Natural killer cell treated with Interleukin-12 subunit alpha and Interleukin-12 subunit beta and Interleukin-15 and Interleukin-18, amount 100 ng/mL, for 72 hours (primary cell): Measurements from ENCODE around the gene SGMS1. TPM values are rescaled to one million over a fixed set of nuclear protein-coding genes. Genes with fewer than 3 reads are reported as not detected.
"Not testable (repeated sequence)": the region's sequence is repeated elsewhere in the genome, so short reads cannot be mapped to it uniquely, and the experiment has no call there.

Experiments used
- ATAC-seq, 2 donors: fragments of 150-1000 bp; cut with Tn5 transposase in 1 of 2; sonication (Bioruptor Pico), chemical (Tn5 transposase) in 1 of 2; 2 replicates each; pipeline ENCODE4 v1.10.0; 2021
- DNase-seq: peaks from one replicate; pipeline ENCODE4 v3.0.0; 2022; ENCODE audit warnings: low spot score
- H3K27ac Mint-ChIP-seq, 2 donors: 1 replicate in 1 of 2; 2 replicates in 1 of 2; pipeline ENCODE4 v1.8.0; 2022; ENCODE audit warnings: mixed read lengths in 2 of 2, mild to moderate bottlenecking in 1 of 2, moderate library complexity in 1 of 2
- H3K27me3 Mint-ChIP-seq, 2 donors: 1 replicate in 1 of 2; 2 replicates in 1 of 2; pipeline ENCODE4 v1.8.0; 2022; ENCODE audit warnings: mixed read lengths in 2 of 2
- H3K36me3 Mint-ChIP-seq: one replicate; pipeline ENCODE4 v1.8.0; 2022; ENCODE audit warnings: mixed read lengths
- H3K4me1 Mint-ChIP-seq, 2 donors: 1 replicate in 1 of 2; 2 replicates in 1 of 2; pipeline ENCODE4 v1.8.0; 2022; ENCODE audit warnings: low read depth in 2 of 2, mixed read lengths in 2 of 2, mild to moderate bottlenecking in 1 of 2
- H3K4me3 Mint-ChIP-seq: one replicate; pipeline ENCODE4 v1.8.0; 2022; ENCODE audit warnings: mixed read lengths
- H3K9me3 Mint-ChIP-seq: 2 replicates; pipeline ENCODE4 v1.8.0; 2022; ENCODE audit warnings: mixed read lengths
- total RNA-seq, 2 donors: library from RNA; stranded (reverse); gene quantifications; one replicate each; pipeline ENCODE4 v1.2.3, GENCODE V29; 2022

The SGMS1 gene
- total RNA-seq, 2 donors from 2014 or later: 31.6 to 49.0 TPM

DNA sequence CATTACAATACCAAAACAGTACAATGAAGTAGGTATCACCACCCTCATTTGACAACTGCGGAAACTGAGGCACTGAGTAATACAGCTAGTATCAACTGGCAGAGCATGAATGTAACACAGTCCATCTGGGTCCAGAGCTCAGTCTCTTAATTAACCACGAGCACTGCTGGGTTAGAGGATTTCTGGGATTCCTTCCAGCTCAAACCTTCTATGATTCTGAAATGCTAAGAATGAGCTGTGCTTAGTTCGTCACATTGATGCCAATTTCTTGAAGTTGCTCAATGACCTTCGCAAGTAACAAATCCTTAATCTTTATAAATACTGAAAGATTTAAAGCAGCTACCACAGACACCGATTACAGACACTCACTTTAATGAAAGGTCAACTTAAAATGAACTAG is 62.5 kb downstream of the SGMS1 start:
- DNase-seq (no peak), ATAC-seq (no peak)
- Mint-ChIP-seq H3K4me3 (no peak overlapping the region), H3K27me3 (no peaks in the 10 kb centered on the region), H3K27ac (no peak overlapping the region), H3K9me3 (no peaks in the 10 kb centered on the region), H3K4me1 (peaks cover 2 to 7% of the 10 kb centered on the region in 2 donors), H3K36me3 (no peaks in the 10 kb centered on the region)

DNA sequence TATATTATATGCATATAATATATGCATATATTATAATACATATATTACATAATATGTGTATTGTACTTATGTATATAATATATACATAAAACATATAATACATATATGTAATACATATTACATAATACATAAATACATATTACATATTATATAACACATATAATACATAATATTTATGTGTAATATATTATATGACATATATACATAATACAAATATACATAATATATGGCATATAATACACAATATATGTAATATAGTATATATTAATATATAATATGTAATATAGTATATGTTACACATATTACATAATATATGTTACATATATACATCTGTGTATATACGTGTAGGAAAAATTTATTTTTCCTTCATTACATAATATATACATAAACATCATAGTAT is 63.4 kb downstream of the SGMS1 start:
- Mint-ChIP-seq H3K4me1 (peaks cover 5 to 7% of the 10 kb centered on the region in 2 donors), H3K4me3 (no peak overlapping the region), H3K36me3 (no peaks in the 10 kb centered on the region), H3K9me3 (no peaks in the 10 kb centered on the region), H3K27me3 (no peaks in the 10 kb centered on the region), H3K27ac (no peak overlapping the region)
- ATAC-seq (no peak), DNase-seq (no peak)

DNA sequence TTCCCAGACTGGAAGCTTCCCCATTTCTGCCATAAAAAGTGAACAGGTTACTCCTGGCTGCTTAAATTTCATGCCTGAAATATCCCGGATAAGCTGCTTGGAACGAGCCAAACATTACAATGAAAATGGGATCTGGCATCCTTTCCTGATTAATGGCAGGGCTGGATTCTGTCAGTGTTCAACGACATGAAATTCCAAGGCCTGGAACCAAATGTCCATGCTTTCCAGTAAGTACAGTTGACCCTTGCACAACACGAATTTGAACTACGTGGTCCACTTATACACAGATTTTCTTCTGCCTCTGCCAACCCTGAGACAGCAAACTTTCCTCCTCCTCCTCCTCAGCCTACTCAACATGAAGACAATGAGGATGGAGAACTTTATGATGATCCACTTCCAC is 65.4 kb downstream of the SGMS1 start:
- H3K4me3 Mint-ChIP-seq: no peak overlapping the region
- no peak for ATAC-seq
- peaks cover 0 to 14% of the 10 kb centered on the region in 2 donors for H3K4me1 Mint-ChIP-seq
- no peaks in the 10 kb centered on the region for H3K36me3 Mint-ChIP-seq
- no peaks in the 10 kb centered on the region for H3K9me3 Mint-ChIP-seq
- no peak for DNase-seq
- no peaks in the 10 kb centered on the region for H3K27me3 Mint-ChIP-seq
- no peak overlapping the region for H3K27ac Mint-ChIP-seq

DNA sequence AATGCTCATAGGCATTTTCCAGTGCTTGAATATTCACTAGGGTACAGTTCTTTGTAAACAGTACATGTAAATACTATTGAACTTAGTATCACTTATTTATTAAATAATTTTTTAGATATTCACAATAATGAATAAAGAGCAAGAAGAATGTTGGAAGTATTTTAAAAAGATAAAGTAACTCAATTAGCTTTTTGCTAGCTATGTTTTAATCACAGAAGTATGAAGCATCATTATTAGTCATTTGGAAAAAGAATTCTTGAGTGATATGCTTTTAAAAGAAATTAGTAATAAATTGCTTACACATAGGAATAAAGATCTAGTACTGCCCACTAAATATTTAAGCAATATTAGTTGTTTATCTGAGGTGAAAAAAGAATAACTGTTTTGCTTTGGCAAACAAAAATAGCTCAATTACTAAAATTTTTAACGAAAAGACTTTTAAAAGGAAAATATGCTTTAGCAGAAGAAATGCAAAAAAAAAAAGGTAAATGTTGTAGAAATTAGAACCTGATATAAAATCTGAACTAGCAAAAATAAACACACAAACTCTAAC is 66.5 kb downstream of the SGMS1 start:
- no peaks in the 10 kb centered on the region for H3K9me3 Mint-ChIP-seq
- H3K27ac Mint-ChIP-seq: no peak overlapping the region
- H3K4me3 Mint-ChIP-seq: no peak overlapping the region
- peaks cover 7 to 22% of the 10 kb centered on the region in 2 donors for H3K4me1 Mint-ChIP-seq
- no peaks in the 10 kb centered on the region for H3K27me3 Mint-ChIP-seq
- ATAC-seq (no peak), DNase-seq (no peak)
- H3K36me3 Mint-ChIP-seq: no peaks in the 10 kb centered on the region

DNA sequence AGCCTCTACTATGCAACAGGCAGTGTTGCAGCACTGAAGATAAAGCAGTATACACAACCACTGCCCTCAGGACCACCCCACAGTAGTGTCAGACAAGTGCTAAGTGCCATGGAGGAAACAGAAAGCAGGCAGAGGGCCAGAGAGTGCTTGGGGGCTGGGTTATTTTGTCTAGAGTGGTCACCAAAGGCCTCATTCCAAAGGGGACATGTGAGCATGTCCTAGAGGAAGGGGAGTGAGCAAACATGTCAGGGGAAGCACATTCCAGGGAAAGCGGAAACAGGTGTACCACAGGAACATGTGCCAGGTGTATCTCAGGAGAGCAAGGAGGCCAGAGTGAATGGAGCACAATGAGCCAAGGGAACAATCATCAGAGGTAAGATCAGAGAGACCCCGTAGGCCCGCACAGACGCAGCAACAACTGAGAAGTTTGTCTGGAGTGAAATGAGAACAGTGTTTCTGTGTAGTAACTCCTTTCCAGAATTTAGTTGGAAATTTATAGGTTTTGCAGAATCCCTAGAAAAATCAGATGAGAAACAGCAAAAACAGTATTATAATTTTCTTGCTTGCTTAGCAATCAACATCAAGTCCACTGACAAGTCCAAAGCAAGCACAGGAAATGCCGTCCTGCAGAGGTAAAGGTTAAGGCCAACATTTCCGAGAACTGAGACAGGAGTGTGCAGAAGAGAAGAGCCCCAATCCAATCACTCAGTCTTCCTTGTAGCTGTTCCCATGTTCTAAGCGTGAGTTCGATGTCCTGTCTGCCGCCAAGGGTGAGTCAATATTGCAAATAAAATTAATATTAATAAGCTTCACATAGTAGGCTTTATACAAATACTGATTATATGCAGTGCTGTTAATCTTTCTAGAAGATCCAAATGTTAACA is 67.3 kb downstream of the SGMS1 start:
- Mint-ChIP-seq H3K4me3 (no peak overlapping the region), H3K27ac (no peak overlapping the region), H3K27me3 (no peaks in the 10 kb centered on the region), H3K36me3 (no peaks in the 10 kb centered on the region), H3K9me3 (no peaks in the 10 kb centered on the region), H3K4me1 (peaks cover 7 to 22% of the 10 kb centered on the region in 2 donors)
- DNase-seq: no peak
- no peak for ATAC-seq

DNA sequence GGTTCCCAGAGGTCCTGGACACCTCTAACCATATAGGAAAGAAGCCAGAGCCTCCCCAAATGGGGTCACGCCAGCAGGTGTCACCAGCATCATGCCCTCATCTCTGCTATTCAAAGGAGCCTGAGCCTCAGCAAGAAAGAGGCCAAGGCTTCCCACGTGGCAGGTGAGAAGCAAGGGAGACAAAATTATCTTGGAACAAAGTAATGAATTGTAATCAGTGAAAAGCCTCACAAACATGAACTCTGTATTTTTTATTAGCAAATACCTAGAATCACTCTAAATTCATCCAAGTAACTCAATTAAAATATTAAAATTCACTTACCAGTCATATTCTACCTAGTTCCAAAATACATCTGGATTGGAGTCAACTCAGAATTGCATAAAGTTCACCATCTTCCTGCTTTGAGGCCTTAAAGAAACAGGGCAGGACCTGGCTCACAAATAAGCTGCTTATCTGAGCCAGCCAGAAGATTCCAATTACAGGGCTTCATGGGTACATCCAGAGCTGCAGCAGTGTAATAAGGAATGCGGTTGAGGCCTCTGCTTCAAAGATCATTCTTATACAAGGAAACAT is 68.7 kb downstream of the SGMS1 start:
- H3K27ac Mint-ChIP-seq: no peak overlapping the region
- no peaks in the 10 kb centered on the region for H3K27me3 Mint-ChIP-seq
- ATAC-seq: no peak
- no peaks in the 10 kb centered on the region for H3K36me3 Mint-ChIP-seq
- peaks cover 13 to 22% of the 10 kb centered on the region in 2 donors for H3K4me1 Mint-ChIP-seq
- no peak for DNase-seq
- no peaks in the 10 kb centered on the region for H3K9me3 Mint-ChIP-seq
- no peak overlapping the region for H3K4me3 Mint-ChIP-seq

DNA sequence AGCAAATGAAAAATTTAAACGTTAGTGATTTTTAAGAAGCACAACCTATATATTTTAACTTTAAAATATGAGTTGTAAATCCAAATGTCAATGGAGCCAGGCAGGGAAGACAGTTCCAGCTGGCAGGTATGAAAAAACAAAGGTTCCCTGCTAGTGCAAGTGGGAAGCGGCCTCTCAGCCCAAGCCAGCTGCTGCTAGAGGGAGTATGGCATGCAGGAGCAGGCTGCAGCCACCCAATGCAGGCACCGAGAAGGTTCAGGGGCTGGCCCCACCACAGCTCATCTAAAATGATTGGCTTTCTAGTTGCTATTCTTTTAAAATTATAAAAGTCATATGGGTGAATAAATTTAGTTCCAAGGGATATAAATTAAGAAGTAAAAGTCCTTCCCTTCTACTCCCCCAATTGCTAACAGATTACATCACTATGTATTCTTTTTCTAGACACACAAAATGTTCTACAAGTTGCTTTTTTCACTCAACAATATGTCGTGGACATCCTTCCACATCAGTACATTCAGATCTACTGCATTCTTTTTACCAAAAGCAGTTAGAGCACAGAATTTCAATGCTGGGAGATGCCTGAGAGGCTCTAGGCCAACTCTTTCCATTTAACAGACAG is 69.3 kb downstream of the SGMS1 start:
- ATAC-seq (no peak), DNase-seq (no peak)
- Mint-ChIP-seq H3K36me3 (no peaks in the 10 kb centered on the region), H3K27ac (no peak overlapping the region), H3K4me1 (peaks cover 14 to 22% of the 10 kb centered on the region in 2 donors), H3K9me3 (no peaks in the 10 kb centered on the region), H3K4me3 (no peak overlapping the region), H3K27me3 (no peaks in the 10 kb centered on the region)

DNA sequence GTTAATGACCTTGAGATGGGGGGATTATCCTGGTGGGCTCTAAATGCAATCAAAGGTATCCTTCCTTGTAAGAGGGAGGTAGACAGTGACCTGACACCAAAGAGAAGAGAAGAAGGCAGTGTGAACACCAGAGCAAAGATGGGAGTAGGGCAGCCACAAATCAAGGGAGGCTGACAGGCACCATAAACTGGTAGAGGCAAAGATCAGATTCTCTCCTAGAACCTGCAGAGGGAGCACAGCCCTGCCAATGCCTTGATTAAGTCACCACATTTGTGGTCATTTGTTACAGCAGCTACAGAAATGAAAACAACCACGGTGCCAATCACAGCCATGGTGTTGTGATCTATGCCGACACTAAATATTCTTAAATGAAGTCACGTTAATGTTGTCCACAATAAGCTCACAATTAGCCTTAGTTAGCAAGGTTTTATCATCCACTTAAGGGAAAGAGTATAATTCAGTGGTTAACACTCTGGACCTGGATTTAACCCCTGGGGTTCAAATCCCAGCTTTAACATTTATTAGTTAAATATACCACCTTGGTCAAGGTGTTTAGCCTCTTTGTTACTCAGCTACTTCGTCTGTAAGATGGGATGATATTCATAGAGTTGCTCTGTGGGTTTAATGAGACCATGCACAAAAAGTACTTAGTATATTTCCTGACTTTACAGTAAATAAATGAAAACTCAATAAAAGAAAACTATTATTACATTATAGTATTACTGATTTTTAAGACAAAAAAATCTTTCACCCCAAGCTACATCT is 70.8 kb downstream of the SGMS1 start:
- peaks cover 6% of the 10 kb centered on the region for H3K36me3 Mint-ChIP-seq
- H3K27me3 Mint-ChIP-seq: no peaks in the 10 kb centered on the region
- ATAC-seq (peak; percentile 80 to 92), DNase-seq (no peak)
- H3K4me1 Mint-ChIP-seq: peaks cover 26 to 37% of the 10 kb centered on the region in 2 donors
- peak overlapping the region in 1 of 2 donors; percentile 20 for H3K27ac Mint-ChIP-seq
- no peaks in the 10 kb centered on the region for H3K9me3 Mint-ChIP-seq
- peak overlapping the region; percentile 22 for H3K4me3 Mint-ChIP-seq

DNA sequence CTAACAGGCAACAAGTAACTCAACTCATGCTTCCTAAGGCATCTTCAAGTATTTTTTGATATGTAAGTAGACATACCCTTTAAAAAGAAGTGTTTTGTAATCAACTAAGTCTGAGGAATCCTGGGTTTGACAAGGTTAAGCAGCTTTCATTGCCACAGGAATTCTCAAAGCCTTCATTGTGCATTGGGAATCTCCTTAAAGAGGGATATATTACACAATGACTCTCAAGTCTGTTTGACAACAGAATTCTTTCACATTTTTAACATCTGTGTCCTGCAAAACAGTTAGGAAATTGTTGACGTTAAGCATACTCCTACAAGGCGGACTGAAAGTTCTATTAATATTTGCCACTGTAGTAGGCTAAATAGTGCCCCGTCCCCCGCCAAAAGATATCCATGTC is 71.4 kb downstream of the SGMS1 start:
- Mint-ChIP-seq H3K9me3 (no peaks in the 10 kb centered on the region), H3K4me1 (peaks cover 32 to 38% of the 10 kb centered on the region in 2 donors), H3K4me3 (peak overlapping the region; percentile 22), H3K36me3 (peaks cover 12% of the 10 kb centered on the region), H3K27ac (peak overlapping the region in 1 of 2 donors; percentile 20), H3K27me3 (no peaks in the 10 kb centered on the region)
- no peak for ATAC-seq
- no peak for DNase-seq

DNA sequence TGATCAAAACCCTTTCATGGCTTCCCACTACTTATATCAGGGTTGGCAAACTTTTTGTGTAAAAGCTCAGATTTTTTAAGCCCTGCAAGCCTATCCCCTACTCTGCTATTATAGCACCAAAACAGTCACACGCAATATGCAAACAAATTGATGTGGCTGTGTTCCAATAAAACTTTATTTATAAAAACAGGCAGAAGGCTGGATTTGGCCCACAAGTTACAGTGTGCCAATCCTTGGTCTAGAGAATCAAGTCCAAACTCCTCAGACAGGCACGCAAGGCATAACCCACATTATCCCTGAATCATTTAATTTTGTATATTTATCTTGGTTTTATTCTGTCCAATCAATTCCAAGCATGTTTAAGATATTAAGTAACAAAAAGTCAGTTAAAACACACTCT is 71.9 kb downstream of the SGMS1 start:
- Mint-ChIP-seq H3K4me3 (no peak overlapping the region), H3K27ac (no peak overlapping the region), H3K9me3 (no peaks in the 10 kb centered on the region), H3K36me3 (peaks cover 16% of the 10 kb centered on the region), H3K4me1 (peaks cover 34 to 38% of the 10 kb centered on the region in 2 donors), H3K27me3 (no peaks in the 10 kb centered on the region)
- ATAC-seq (no peak), DNase-seq (no peak)

DNA sequence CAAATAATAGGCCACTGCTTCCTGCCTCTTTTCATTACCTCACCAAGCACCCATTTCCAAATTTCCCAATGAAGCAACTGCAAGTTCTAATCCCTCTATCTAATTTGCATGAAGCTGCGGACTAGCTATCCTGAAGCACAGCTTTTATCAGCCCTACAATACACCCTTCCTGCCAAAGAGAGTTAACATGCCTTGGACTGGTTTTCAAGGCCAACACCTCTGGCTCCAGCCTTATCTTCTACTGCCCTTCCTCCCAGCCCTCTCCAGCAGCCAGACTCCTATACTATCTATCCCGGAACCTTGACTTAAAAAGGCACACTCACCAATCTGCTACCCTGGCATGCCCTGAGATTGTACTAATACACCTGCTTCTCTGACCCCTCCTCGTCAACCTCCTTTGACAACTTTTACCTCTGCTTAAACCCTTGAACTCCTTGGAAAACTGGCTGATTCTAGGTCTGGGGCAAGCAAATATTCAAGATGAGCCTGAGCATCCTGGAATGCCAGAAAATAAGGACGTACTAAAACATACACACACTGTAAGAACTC is 73.4 kb downstream of the SGMS1 start:
- no peak for DNase-seq
- Mint-ChIP-seq H3K27me3 (no peaks in the 10 kb centered on the region), H3K4me3 (no peak overlapping the region), H3K4me1 (peaks cover 39 to 42% of the 10 kb centered on the region in 2 donors), H3K27ac (no peak overlapping the region), H3K36me3 (peaks cover 18% of the 10 kb centered on the region), H3K9me3 (no peaks in the 10 kb centered on the region)
- ATAC-seq: no peak

DNA sequence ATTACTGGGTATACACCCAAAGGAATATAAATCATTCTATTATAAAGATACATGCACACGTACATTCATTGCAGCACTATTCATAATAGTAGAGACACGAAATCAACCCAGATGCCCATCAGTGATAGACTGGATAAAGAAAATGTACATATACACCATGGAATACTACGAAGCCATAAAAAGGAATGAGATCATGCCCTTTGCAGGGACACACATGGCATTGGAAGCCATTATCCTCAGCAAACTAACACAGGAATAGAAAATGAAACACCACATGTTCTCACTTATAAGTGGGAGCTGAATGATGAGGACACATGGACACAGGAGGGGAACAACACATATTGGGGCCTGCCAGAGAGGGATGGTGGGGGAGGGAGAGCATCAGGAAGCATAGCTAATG is 74.6 kb downstream of the SGMS1 start:
- not testable (repeated sequence) for H3K4me3 Mint-ChIP-seq, H3K9me3 Mint-ChIP-seq, ATAC-seq, DNase-seq, H3K27me3 Mint-ChIP-seq, H3K27ac Mint-ChIP-seq
- Mint-ChIP-seq H3K36me3 (peaks cover 18% of the 10 kb centered on the region), H3K4me1 (peaks cover 49 to 52% of the 10 kb centered on the region in 2 donors)

DNA sequence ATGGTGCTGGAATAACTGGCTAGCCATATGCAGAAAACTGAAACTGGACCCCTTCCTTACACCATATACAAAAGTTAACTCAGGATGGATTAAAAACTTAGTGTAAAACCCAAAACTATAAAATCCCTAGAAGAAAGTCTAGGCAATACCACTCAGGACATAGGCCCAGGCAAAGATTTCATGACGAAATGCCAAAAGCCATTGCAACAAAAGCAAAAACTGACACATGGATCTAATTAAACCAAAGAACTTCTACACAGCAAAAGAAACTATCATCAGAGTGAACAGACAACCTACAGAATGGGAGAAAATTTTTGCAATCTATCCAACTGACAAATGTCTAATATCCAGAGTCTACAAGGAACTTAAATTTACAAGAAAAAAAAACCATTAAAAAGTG is 75.3 kb downstream of the SGMS1 start:
- H3K4me3 Mint-ChIP-seq, H3K27ac Mint-ChIP-seq, ATAC-seq, DNase-seq, H3K9me3 Mint-ChIP-seq, H3K27me3 Mint-ChIP-seq: not testable (repeated sequence)
- peaks cover 18% of the 10 kb centered on the region for H3K36me3 Mint-ChIP-seq
- H3K4me1 Mint-ChIP-seq: peaks cover 43 to 52% of the 10 kb centered on the region in 2 donors
